ENCODE data around the gene NEU4. TPM values are rescaled to one million over a fixed set of nuclear protein-coding genes. Genes with fewer than 3 reads are reported as not detected.
A peak's percentile ranks its signal among the peaks of the same experiment; 100 is the strongest.

Gene NEU4
- total RNA-seq, 1 experiment from 2014 or later = 0.70 TPM

DNA sequence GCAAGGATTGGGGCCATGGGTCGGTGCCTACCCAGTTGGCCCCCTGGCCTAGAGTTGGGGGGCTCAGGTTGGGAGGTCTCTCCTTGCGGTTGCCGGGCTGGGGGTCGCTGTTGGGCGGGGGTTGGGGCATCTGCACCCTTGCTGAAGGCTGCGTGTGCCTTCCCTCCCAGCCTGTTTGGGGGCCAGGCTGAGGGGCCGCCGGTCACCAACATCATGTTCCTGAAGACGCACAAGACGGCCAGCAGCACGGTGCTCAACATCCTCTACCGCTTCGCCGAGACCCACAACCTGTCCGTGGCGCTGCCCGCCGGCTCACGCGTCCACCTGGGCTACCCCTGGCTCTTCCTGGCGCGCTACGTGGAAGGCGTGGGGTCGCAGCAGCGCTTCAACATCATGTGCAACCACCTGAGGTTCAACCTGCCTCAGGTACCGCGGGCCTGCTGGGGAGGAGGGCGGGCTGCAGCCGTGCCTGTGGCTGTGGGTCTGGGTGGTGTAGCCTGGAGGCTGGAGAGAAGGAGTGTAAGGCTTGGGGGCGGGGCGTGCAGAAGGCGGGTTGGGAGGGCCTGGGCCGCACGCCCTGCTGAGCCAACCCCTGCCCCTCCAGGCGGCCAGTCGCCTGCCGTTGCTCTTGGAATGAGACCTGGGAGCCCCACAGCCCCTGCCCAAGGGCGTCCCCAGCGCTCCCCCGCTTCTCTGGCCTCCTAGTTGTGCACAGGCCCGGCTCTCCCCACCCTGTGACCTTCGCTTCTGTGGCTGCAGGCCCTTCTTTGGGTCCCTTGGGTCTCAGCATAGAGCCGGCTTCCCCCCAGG lies 7.2 kb upstream of the NEU4 start:
- peak; percentile 69 for DNase-seq
- Histone ChIP-seq H3K14ac (ENCODE audit: insufficient read depth, low read length) (no peak overlapping the region), H2AK5ac (ENCODE audit: insufficient read length, low read length) (no peak overlapping the region), H3K27me3 (ENCODE audit: insufficient read depth, low read length) (peaks cover 9% of the 10 kb centered on the region; the same call in 1 of the 2 replicates), H2BK120ac (ENCODE audit: low read depth, low read length, poor library complexity, severe bottlenecking) (no peak overlapping the region), H2AFZ (ENCODE audit: low read length) (no peak overlapping the region), H3K9ac (ENCODE audit: extremely low read depth, insufficient read length, low read length) (no peak overlapping the region), H3K18ac (ENCODE audit: insufficient read length, low read depth, low read length) (no peak overlapping the region), H3K27ac (ENCODE audit: insufficient read length, low read depth, low read length) (no peak overlapping the region), H2BK20ac (ENCODE audit: low read depth, low read length, poor library complexity, severe bottlenecking) (no peak overlapping the region), H3K4me2 (ENCODE audit: insufficient read depth, insufficient read length, low read length) (no peak overlapping the region), H4K91ac (ENCODE audit: insufficient read length, low read depth, low read length) (no peak overlapping the region), H2BK15ac (ENCODE audit: low read depth, low read length) (no peak overlapping the region), H4K20me1 (ENCODE audit: control insufficient read depth, insufficient read depth, insufficient read length) (no peaks in the 10 kb centered on the region), H3K23ac (ENCODE audit: insufficient read length, low read depth, low read length) (no peak overlapping the region), H3K9me3 (ENCODE audit: control insufficient read depth, low read depth, low read length) (no peaks in the 10 kb centered on the region), H3T11ph (ENCODE audit: low read length) (no peak overlapping the region), H3K79me1 (ENCODE audit: insufficient read depth, low read depth, low read length, poor library complexity, severe bottlenecking) (no peaks in the 10 kb centered on the region), H2BK12ac (ENCODE audit: insufficient read length, low read depth, low read length) (no peak overlapping the region), H4K8ac (replicated peaks; ENCODE audit: insufficient read length, low read depth, low read length) (no peak overlapping the region), H3K4ac (ENCODE audit: low read depth, low read length) (no peak overlapping the region), H4K5ac (ENCODE audit: insufficient read length, low read depth, low read length) (no peak overlapping the region), H2BK5ac (ENCODE audit: insufficient read length, low read length) (no peak overlapping the region), H3K79me2 (ENCODE audit: insufficient read depth, low read length) (no peaks in the 10 kb centered on the region), H3K56ac (ENCODE audit: insufficient read length, low read depth, low read length) (no peak overlapping the region), H3K4me1 (ENCODE audit: insufficient read depth, low read length) (peaks cover 5% of the 10 kb centered on the region; the same call in 1 of the 2 replicates), H3K23me2 (ENCODE audit: insufficient read length, low read depth, low read length, poor library complexity, severe bottlenecking) (no peaks in the 10 kb centered on the region)
- peaks cover 2 to 27% of the 10 kb centered on the region in 2 experiments; a peak in 3 of 4 replicates for H3K4me1 Mint-ChIP-seq
- peaks cover 19% of the 10 kb centered on the region for H3K27me3 Mint-ChIP-seq (ENCODE audit: low read depth)
- WGBS (ENCODE audit: extremely low coverage, insufficient read length, low lambda C conversion rate) = no CpG with 5 or more reads among the region's 44 CpGs
- H3K9me3 Mint-ChIP-seq = no peaks in the 10 kb centered on the region
- H3K27ac Mint-ChIP-seq = no peak overlapping the region
- no peak overlapping the region for H3K4me3 Mint-ChIP-seq
- no peaks in the 10 kb centered on the region for H3K36me3 Mint-ChIP-seq (ENCODE audit: insufficient read depth in 1 of 3, low read depth in 3 of 3)
- TF ChIP-seq, protein P1, sequence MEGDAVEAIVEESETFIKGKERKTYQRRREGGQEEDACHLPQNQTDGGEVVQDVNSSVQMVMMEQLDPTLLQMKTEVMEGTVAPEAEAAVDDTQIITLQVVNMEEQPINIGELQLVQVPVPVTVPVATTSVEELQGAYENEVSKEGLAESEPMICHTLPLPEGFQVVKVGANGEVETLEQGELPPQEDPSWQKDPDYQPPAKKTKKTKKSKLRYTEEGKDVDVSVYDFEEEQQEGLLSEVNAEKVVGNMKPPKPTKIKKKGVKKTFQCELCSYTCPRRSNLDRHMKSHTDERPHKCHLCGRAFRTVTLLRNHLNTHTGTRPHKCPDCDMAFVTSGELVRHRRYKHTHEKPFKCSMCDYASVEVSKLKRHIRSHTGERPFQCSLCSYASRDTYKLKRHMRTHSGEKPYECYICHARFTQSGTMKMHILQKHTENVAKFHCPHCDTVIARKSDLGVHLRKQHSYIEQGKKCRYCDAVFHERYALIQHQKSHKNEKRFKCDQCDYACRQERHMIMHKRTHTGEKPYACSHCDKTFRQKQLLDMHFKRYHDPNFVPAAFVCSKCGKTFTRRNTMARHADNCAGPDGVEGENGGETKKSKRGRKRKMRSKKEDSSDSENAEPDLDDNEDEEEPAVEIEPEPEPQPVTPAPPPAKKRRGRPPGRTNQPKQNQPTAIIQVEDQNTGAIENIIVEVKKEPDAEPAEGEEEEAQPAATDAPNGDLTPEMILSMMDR (conservative IDR thresholded peaks at IDR 0.05) = no peak
